ENCODE data around the gene PPM1B. TPM values are rescaled to one million over a fixed set of nuclear protein-coding genes. Genes with fewer than 3 reads are reported as not detected.

The PPM1B gene
- 31.3 to 44.6 TPM (median 40.8 TPM) in 5 replicates for total RNA-seq (2022; extraction: Qiagen RNA extraction)

DNA sequence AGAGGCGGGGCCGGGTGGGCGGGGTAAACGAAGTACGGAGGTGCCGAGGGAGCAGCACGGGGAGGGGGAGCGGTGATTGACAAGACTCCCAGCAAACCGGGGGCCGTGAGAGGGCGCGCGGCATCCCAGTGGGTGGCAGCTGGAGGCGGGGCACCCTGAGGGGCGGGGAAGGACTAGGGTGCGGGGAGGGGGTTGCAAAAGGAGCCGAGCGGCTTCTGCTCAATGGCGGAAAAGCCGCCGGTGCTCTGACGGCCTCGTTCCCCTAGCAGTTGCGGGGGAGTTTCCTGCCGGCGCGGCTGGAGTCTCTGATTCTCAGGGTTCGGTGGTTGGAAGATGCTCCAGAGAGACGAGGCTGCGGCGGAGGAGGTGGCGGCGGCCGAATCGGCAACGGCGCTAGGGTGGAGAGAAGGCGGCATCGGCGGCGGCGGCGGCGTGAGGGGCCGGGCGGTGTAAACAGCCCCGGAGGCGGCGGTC is at the start of gene PPM1B:
PPM1B (plus strand) TSS at position 195 of the 474 bp plus-strand sequence. CDS start 32,325 bp downstream, outside the sequence.

Other genes starting within 250 kb of the PPM1B start
- gene LRPPRC, start 172.9 kb upstream of the PPM1B start, total RNA-seq (2022; extraction: Qiagen RNA extraction): 80.4 to 121 TPM (median 111 TPM) in 5 replicates
- gene SLC3A1, start 106.6 kb downstream of the PPM1B start, total RNA-seq (2022; extraction: Qiagen RNA extraction): 0.64 to 1.2 TPM (median 0.91 TPM) in 5 replicates
- gene PREPL, start 192.6 kb downstream of the PPM1B start, total RNA-seq (2022; extraction: Qiagen RNA extraction): 18.4 to 27.4 TPM (median 24.0 TPM) in 5 replicates
- gene CAMKMT, start 193.1 kb downstream of the PPM1B start, total RNA-seq (2022; extraction: Qiagen RNA extraction): 4.0 to 6.1 TPM (median 5.3 TPM) in 5 replicates

All from A549 treated with dexamethasone at 1 μM for 4 hours (cell line).